Mucosa of rectum (tissue), 2 donors: ENCODE data around the gene CDKN2AIP.
"Not testable (repeated sequence)": the region's sequence is repeated elsewhere in the genome, so short reads cannot be mapped to it uniquely, and the experiment has no call there.

Experiments
- H3K27ac ChIP-seq, 2 donors: one replicate each; pipeline ENCODE4 v1.7.0; 2013; ENCODE audit warnings: inconsistent platforms in 2 of 2, low read depth in 2 of 2, low read length in 2 of 2
- H3K27me3 ChIP-seq, 2 donors: one replicate each; pipeline ENCODE4 v1.7.0; 2013; ENCODE audit warnings: low read length in 2 of 2; ENCODE audit not compliant: control insufficient read depth in 2 of 2, insufficient read depth in 2 of 2
- H3K36me3 ChIP-seq, 2 donors: one replicate each; pipeline ENCODE4 v1.7.0; 2013; ENCODE audit warnings: low read length in 2 of 2; ENCODE audit not compliant: control insufficient read depth in 2 of 2, insufficient read depth in 2 of 2
- H3K4me1 ChIP-seq, 2 donors: one replicate each; pipeline ENCODE4 v1.7.0; 2013; ENCODE audit warnings: low read length in 2 of 2, mild to moderate bottlenecking in 1 of 2; ENCODE audit not compliant: control insufficient read depth in 2 of 2, insufficient read depth in 2 of 2
- H3K4me3 ChIP-seq, 2 donors: one replicate each; pipeline ENCODE4 v1.7.0; 2013; ENCODE audit warnings: low read length in 2 of 2
- H3K9ac ChIP-seq, 2 donors: one replicate each; pipeline ENCODE4 v1.7.0; 2013; ENCODE audit warnings: low read length in 2 of 2, low read depth in 1 of 2, mild to moderate bottlenecking in 1 of 2
- H3K9me3 ChIP-seq, 2 donors: one replicate each; pipeline ENCODE4 v1.7.0; 2013; ENCODE audit warnings: low read length in 2 of 2; ENCODE audit not compliant: control insufficient read depth in 2 of 2
- donor health status: healthy.
- donor health status: Normal muscosa, but diverticular disease.

The CDKN2AIP gene

GRCh38 chr4:183431614-183432013 lies 12.8 kb upstream of the CDKN2AIP start:
- no peaks in the 10 kb centered on the region for H3K9me3 ChIP-seq
- H3K9ac ChIP-seq: no peak overlapping the region
- H3K4me1 ChIP-seq: peaks cover 4 to 9% of the 10 kb centered on the region in 2 donors
- no peak overlapping the region for H3K4me3 ChIP-seq
- H3K27ac ChIP-seq: no peak overlapping the region
- H3K36me3 ChIP-seq: no peaks in the 10 kb centered on the region
- no peaks in the 10 kb centered on the region for H3K27me3 ChIP-seq

DNA sequence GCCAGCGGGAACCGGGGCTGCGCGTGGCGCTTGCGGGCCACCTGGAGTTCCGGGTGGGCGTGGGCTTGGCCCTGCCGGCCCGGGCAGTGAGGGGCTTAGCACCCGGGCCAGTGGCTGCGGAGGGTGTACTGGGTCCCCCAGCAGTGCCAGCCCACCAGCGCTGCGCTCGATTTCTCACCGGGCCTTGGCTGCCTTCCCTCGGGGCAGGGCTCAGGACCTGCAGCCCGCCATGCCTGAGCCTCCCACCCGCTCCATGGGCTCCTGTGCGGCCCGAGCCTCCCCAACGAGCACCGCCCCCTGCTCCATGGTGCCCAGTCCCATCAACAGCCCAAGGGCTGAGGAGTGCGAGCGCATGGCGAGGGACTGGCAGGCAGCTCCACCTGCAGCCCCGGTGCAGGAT lies 11.3 kb upstream of the CDKN2AIP start:
- H3K4me3 ChIP-seq, H3K9me3 ChIP-seq, H3K27ac ChIP-seq, H3K36me3 ChIP-seq, H3K27me3 ChIP-seq, H3K9ac ChIP-seq: not testable (repeated sequence)
- peaks cover 4 to 18% of the 10 kb centered on the region in 2 donors for H3K4me1 ChIP-seq

GRCh38 chr4:183434264-183434663 lies 10.2 kb upstream of the CDKN2AIP start:
- Histone ChIP-seq H3K27me3 (no peaks in the 10 kb centered on the region), H3K9ac (no peak overlapping the region), H3K4me3 (no peak overlapping the region), H3K27ac (peak overlapping the region in 1 of 2 donors; percentile 59), H3K9me3 (no peaks in the 10 kb centered on the region), H3K4me1 (peaks cover 4 to 18% of the 10 kb centered on the region in 2 donors), H3K36me3 (no peaks in the 10 kb centered on the region)

DNA sequence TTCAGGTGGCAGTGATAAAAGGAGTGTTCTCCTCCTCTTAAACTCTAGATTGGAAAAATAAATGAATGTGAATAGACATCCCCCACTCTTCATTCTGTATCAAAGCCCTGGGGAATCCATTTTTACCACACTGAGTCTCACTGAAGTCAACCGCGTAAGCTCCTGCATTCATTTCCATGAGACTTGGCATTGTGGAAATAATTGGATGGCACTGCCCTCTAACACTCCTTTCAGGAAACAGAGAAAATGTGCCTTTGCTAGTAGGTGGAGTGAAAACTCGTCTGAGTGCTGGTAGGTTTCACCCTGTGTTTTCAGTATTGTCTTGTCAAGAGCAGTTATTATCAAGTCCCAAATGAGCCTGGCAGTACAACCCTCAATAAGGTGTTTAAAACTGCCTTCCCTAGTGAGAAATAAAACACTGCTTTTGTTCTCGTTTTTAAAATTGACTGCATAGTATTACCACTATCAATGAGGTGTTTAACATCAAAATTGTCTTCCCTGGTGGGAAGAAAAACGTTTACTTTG lies 9.7 kb upstream of the CDKN2AIP start:
- Histone ChIP-seq H3K36me3 (no peaks in the 10 kb centered on the region), H3K4me1 (peaks cover 4 to 18% of the 10 kb centered on the region in 2 donors), H3K27me3 (no peaks in the 10 kb centered on the region), H3K4me3 (no peak overlapping the region), H3K9ac (no peak overlapping the region), H3K9me3 (no peaks in the 10 kb centered on the region), H3K27ac (peak overlapping the region in 1 of 2 donors; percentile 59)

- no peaks in the 10 kb centered on the region for H3K36me3 ChIP-seq
- no peak overlapping the region for H3K27ac ChIP-seq
- no peaks in the 10 kb centered on the region for H3K27me3 ChIP-seq
- peaks cover 2 to 21% of the 10 kb centered on the region in 2 donors for H3K4me1 ChIP-seq
- H3K9me3 ChIP-seq: no peaks in the 10 kb centered on the region
- no peak overlapping the region for H3K9ac ChIP-seq
- no peak overlapping the region for H3K4me3 ChIP-seq
These were observed 8.6 kb upstream of the CDKN2AIP start for GRCh38 chr4:183435803-183436202.

- H3K4me3 ChIP-seq: no peak overlapping the region
- no peaks in the 10 kb centered on the region for H3K27me3 ChIP-seq
- peaks cover 3 to 27% of the 10 kb centered on the region in 2 donors for H3K4me1 ChIP-seq
- peak overlapping the region in 1 of 2 donors; percentile 98 for H3K27ac ChIP-seq
- no peak overlapping the region for H3K9ac ChIP-seq
- no peaks in the 10 kb centered on the region for H3K36me3 ChIP-seq
- no peaks in the 10 kb centered on the region for H3K9me3 ChIP-seq
These were observed 8.0 kb upstream of the CDKN2AIP start for GRCh38 chr4:183436417-183436816.

GRCh38 chr4:183437452-183437851 lies 7.0 kb upstream of the CDKN2AIP start:
- H3K4me3 ChIP-seq: peak overlapping the region; percentile 19 to 26
- H3K4me1 ChIP-seq: peaks cover 7 to 34% of the 10 kb centered on the region in 2 donors
- peak overlapping the region in 1 of 2 donors; percentile 58 for H3K9ac ChIP-seq
- H3K9me3 ChIP-seq: no peaks in the 10 kb centered on the region
- peak overlapping the region; percentile 86 to 98 for H3K27ac ChIP-seq
- no peaks in the 10 kb centered on the region for H3K36me3 ChIP-seq
- H3K27me3 ChIP-seq: no peaks in the 10 kb centered on the region

GRCh38 chr4:183438458-183439113 lies 5.8 kb upstream of the CDKN2AIP start:
- Histone ChIP-seq H3K27ac (peak overlapping the region; percentile 86 to 98), H3K9me3 (no peaks in the 10 kb centered on the region), H3K36me3 (no peaks in the 10 kb centered on the region), H3K4me1 (peaks cover 12 to 40% of the 10 kb centered on the region in 2 donors), H3K9ac (peak overlapping the region in 1 of 2 donors; percentile 74), H3K27me3 (no peaks in the 10 kb centered on the region), H3K4me3 (peak overlapping the region; percentile 18 to 39)

DNA sequence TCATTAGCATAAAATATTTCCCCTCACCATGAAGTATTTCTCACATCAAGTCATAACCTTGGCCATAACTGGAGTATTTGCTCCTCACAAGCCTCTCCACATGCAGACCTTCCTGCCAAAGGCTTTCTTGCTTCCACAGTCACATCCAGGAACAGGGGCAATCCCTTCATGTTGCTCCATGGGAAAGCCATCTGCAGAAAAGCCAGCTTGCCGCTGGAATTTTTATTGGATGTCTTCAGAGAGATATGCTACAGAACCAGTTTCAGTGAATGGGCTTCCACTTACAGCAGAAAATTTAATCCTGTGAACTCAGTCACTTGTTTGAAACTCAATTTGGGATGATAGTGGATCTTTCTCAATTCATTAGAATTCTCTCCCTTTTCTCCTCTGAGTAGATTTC lies 3.2 kb upstream of the CDKN2AIP start:
- H3K27me3 ChIP-seq: no peaks in the 10 kb centered on the region
- no peak overlapping the region for H3K9ac ChIP-seq
- H3K27ac ChIP-seq: peak overlapping the region; percentile 29 to 38
- H3K4me1 ChIP-seq: peaks cover 23 to 43% of the 10 kb centered on the region in 2 donors
- no peaks in the 10 kb centered on the region for H3K9me3 ChIP-seq
- no peak overlapping the region for H3K4me3 ChIP-seq
- peaks cover 4 to 6% of the 10 kb centered on the region in 2 donors for H3K36me3 ChIP-seq

DNA sequence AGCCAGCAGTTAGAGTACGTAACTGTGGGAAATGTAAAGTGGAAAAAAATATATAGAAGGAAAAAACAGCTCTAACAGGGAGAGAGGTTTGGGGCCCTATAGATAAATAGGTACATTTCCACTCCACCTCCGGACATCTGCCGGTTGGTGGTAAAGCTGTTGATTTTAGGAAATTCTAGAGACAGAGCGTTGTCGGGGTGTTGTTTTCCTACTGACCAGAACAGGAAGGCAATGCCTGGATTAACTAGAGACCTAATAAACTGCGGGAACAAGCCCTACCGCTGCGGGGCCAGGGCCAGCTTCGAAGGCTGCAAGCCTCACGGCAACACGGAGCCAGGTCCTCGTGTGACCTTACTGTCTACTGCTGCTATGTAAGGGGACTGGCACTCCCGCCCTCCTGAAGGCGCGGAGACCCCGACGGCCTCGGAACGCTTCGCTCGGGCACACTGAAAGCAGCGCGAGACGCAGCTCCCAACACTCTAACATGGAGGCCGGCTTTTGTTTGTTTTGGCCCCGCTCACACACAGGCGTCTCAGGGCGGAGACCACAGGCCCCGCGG lies 702 bp upstream of the CDKN2AIP start:
- Histone ChIP-seq H3K9ac (peak overlapping the region; percentile 99 to 100), H3K4me3 (peak overlapping the region; percentile 93 to 94), H3K36me3 (peaks cover 22 to 23% of the 10 kb centered on the region in 2 donors), H3K27me3 (no peaks in the 10 kb centered on the region), H3K9me3 (no peaks in the 10 kb centered on the region), H3K4me1 (peaks cover 33 to 37% of the 10 kb centered on the region in 2 donors), H3K27ac (peak overlapping the region; percentile 99 to 100)
